K562 (cell line): ENCODE results near the gene LIPJ. TPM values are rescaled to one million over a fixed set of nuclear protein-coding genes. Genes with fewer than 3 reads are reported as not detected.

Source experiments
- ATAC-seq: fragments of 200-7000 bp; cut with Tn5 transposase; 3 replicates; pipeline ENCODE4 v1.9.1; 2020; ENCODE audit warnings: moderate library complexity
- BruUV-seq: library from RNA; stranded (reverse); fragments of 400-500 nt; replicated peaks from 2 replicates; lab custom pipeline; 2021; lab: Mats Ljungman, UMichigan
- CTCF ChIA-PET: fragments of 300-600 bp; formaldehyde crosslinking; extraction: SDS; loops from one replicate; lab custom pipeline; 2021; ENCODE audit warnings: low intra/inter-chr PET ratio; lab: Yijun Ruan, JAX
- POLR2A ChIA-PET: fragments of 300-600, 350-650 bp; sonication (Branson Sonifier 250); formaldehyde crosslinking; extraction: SDS; loops from one replicate; lab custom pipeline; 2021; ENCODE audit warnings: antibody characterized with exemption, inconsistent platforms; lab: Yijun Ruan, JAX
- DNase-seq, 4 experiments: peaks; one replicate each; pipeline versions ENCODE4 v3.0.0 to v3.0.0-alpha.2; 2011 to 2018; ENCODE audit warnings: low spot score in 3 of 4, mixed read lengths in 3 of 4; ENCODE audit errors: extremely low read depth in 1 of 4
- FAIRE-seq: peaks from 2 replicates; lab custom pipeline; 2011; peaks lifted over from hg19 to GRCh38; lab: Jason Lieb, UNC
- H2AFZ ChIP-seq: 2 replicates; pipeline ENCODE4 v1.6.0; 2011; ENCODE audit warnings: low read depth, low read length, control low read depth, inconsistent platforms
- H3K27ac ChIP-seq: fragments of 200-600 bp; 3 replicates; pipeline ENCODE4 v1.8.0; 2011; ENCODE audit warnings: low read depth, mild to moderate bottlenecking, control low read depth, inconsistent platforms, low read length, moderate library complexity, mixed read lengths; ENCODE audit errors: extremely low read depth
- H3K27me3 ChIP-seq, 2 experiments: fragments of 300-600 bp in 1 of 2; 2 replicates in 1 of 2; 3 replicates in 1 of 2; pipeline versions ENCODE4 v1.6.0 to v1.8.0; 2011; ENCODE audit warnings: inconsistent platforms in 2 of 2, low read length in 2 of 2, mild to moderate bottlenecking in 1 of 2, mixed read lengths in 1 of 2, moderate library complexity in 1 of 2; ENCODE audit not compliant: control insufficient read depth in 2 of 2, insufficient read depth in 2 of 2
- H3K36me3 ChIP-seq: fragments of 300-600 bp; 3 replicates; pipeline ENCODE4 v1.8.0; 2011; ENCODE audit warnings: mild to moderate bottlenecking, low read length, inconsistent platforms; ENCODE audit not compliant: control insufficient read depth, insufficient read depth
- H3K4me1 ChIP-seq, 2 experiments: fragments of 200-600 bp in 1 of 2; replicated peaks in 1 of 2; 2 replicates in 1 of 2; 3 replicates in 1 of 2; pipeline versions ENCODE4 v1.5.1 to v1.8.0; 2011; ENCODE audit warnings: inconsistent platforms in 2 of 2, low read length in 2 of 2, mild to moderate bottlenecking in 1 of 2, mixed read lengths in 1 of 2, moderate library complexity in 1 of 2; ENCODE audit not compliant: control insufficient read depth in 2 of 2, insufficient read depth in 2 of 2
- H3K4me2 ChIP-seq: 2 replicates; pipeline ENCODE4 v1.6.1; 2011; ENCODE audit warnings: low read length, control low read depth, inconsistent platforms, mixed read lengths; ENCODE audit not compliant: insufficient read depth
- H3K4me3 ChIP-seq: fragments of 200-600 bp; sonication (generic), shearing (Covaris generic); 2 replicates; pipeline ENCODE4 v1.5.1; 2016; ENCODE audit warnings: control low read depth, inconsistent platforms
- H3K79me2 ChIP-seq: fragments of 200-600 bp; 3 replicates; pipeline ENCODE4 v1.8.0; 2011; ENCODE audit warnings: low read length, inconsistent platforms; ENCODE audit not compliant: control insufficient read depth, insufficient read depth
- H3K9ac ChIP-seq, 2 experiments: 2 replicates each; pipeline versions ENCODE4 v1.6.0 to v1.6.1; 2011; ENCODE audit warnings: low read depth in 2 of 2, low read length in 2 of 2, control low read depth in 1 of 2, inconsistent platforms in 1 of 2, mild to moderate bottlenecking in 1 of 2, mixed read lengths in 1 of 2; ENCODE audit not compliant: insufficient read depth in 1 of 2
- H3K9me1 ChIP-seq: one replicate; pipeline ENCODE4 v1.6.0; 2011; ENCODE audit warnings: inconsistent platforms, mild to moderate bottlenecking, low read length, moderate library complexity; ENCODE audit not compliant: control insufficient read depth, insufficient read depth
- H3K9me3 ChIP-seq: replicated peaks from 2 replicates; pipeline ENCODE4 v1.5.1; 2011; ENCODE audit warnings: low read depth, low read length, inconsistent platforms; ENCODE audit not compliant: control insufficient read depth, insufficient read depth
- H4K20me1 ChIP-seq: replicated peaks from 2 replicates; pipeline ENCODE4 v1.6.1; 2011; ENCODE audit warnings: low read length, inconsistent platforms, mixed read lengths; ENCODE audit not compliant: control insufficient read depth, insufficient read depth
- BRF1 ChIP-seq: IDR thresholded peaks from 3 replicates; pipeline ENCODE4 v1.6.1; 2011; ENCODE audit warnings: borderline replicate concordance, mild to moderate bottlenecking; ENCODE audit not compliant: insufficient read length; ENCODE audit errors: extremely low read depth
- FOXM1 ChIP-seq, 2 experiments: fragments of 450-650 bp in 1 of 2; sonication (generic) in 1 of 2; formaldehyde crosslinking in 1 of 2; IDR thresholded peaks; 2 replicates each; pipeline versions ENCODE4 v1.6.1 to v1.9.0; 2017 to 2022; ENCODE audit warnings: low read depth in 2 of 2, mild to moderate bottlenecking in 2 of 2, missing genetic modification reagents in 1 of 2, moderate library complexity in 1 of 2
- GATA2 ChIP-seq: sonication (generic); formaldehyde crosslinking; IDR thresholded peaks from 2 replicates; pipeline ENCODE4 v1.4.0; 2020; ENCODE audit warnings: mild to moderate bottlenecking, missing genetic modification reagents
- KAT7 ChIP-seq: sonication (generic); formaldehyde crosslinking; IDR thresholded peaks from 2 replicates; pipeline ENCODE4 v1.8.0; 2022; ENCODE audit warnings: missing genetic modification reagents, mild to moderate bottlenecking, borderline replicate concordance
- LARP7 ChIP-seq: fragments of 450-650 bp; IDR thresholded peaks from 2 replicates; pipeline ENCODE4 v1.6.1; 2016
- NEUROD1 ChIP-seq: fragments of 150-350 bp; IDR thresholded peaks from 2 replicates; pipeline ENCODE4 v1.6.1; 2014; ENCODE audit warnings: borderline replicate concordance, low read length, low read depth; ENCODE audit not compliant: partially characterized antibody
- NFIC ChIP-seq: fragments of 450-650 bp; IDR thresholded peaks from 2 replicates; pipeline ENCODE4 v1.6.1; 2017; ENCODE audit warnings: mild to moderate bottlenecking, inconsistent platforms
- PHB2 ChIP-seq: fragments of 450-650 bp; IDR thresholded peaks from 2 replicates; pipeline ENCODE4 v1.6.1; 2017; ENCODE audit warnings: low read depth
- RFX5 ChIP-seq: IDR thresholded peaks from 2 replicates; pipeline ENCODE4 v1.6.1; 2011; ENCODE audit warnings: low read depth, mild to moderate bottlenecking, improper control_type of control experiment, low read length
- TSC22D4 ChIP-seq: fragments of 450-650 bp; IDR thresholded peaks from 2 replicates; pipeline ENCODE4 v1.6.1; 2016; ENCODE audit warnings: missing genetic modification characterization, missing biosample characterization, control low read depth
- ZBTB8A ChIP-seq: fragments of 450-650 bp; IDR thresholded peaks from 2 replicates; pipeline ENCODE4 v1.6.1; 2018; ENCODE audit warnings: mild to moderate bottlenecking, moderate library complexity; ENCODE audit not compliant: partially characterized antibody
- ZNF239 ChIP-seq: fragments of 250-450 bp; sonication (Bioruptor Pico); IDR thresholded peaks from 2 replicates; pipeline ENCODE4 v1.4.0; 2020; ENCODE audit warnings: mild to moderate bottlenecking
- WGBS: fragments of 100-300 bp; shearing (Covaris generic); methylation state at CpG from one replicate; pipeline ENCODE4 v1.1.6; 2016; ENCODE audit warnings: low coverage, mixed read lengths; ENCODE audit not compliant: insufficient coverage; ENCODE audit errors: missing lambda C conversion rate; 5-methylcytosine and 5-hydroxymethylcytosine counted together
- in situ Hi-C: fragments of 300-500 bp; cut with MboI; formaldehyde crosslinking; loops from 4 replicates; pipeline ENCODE4 v1.15.0; 2018; ENCODE audit warnings: inconsistent platforms, mixed read lengths
- intact Hi-C: fragments of 100-400 bp; cut with micrococcal nuclease; formaldehyde crosslinking; loops from 2 replicates; pipeline ENCODE4 v1.14.2; 2022
- polyA plus RNA-seq, 8 experiments: library from polyadenylated mRNA; depleted of rRNA in 4 of 8; stranded (reverse) in 5 of 8; unstranded in 3 of 8; fragments of >200 nt; fragmentation: Nextera tagmentation in 2 of 8; fragmentation: Illumina TruSeq in 1 of 8; extraction: Ambion mirVana in 2 of 8; extraction: Trizol in 1 of 8; gene quantifications; 2 replicates each; pipeline versions ENCODE4 v1.2.1 to v1.2.3, GENCODE V29; 2011 to 2014; ENCODE audit warnings: inconsistent platforms in 1 of 8, missing spikeins in 1 of 8
- total RNA-seq, 7 experiments: library from RNA; depleted of rRNA in 6 of 7; stranded (reverse); fragments of >200 nt in 6 of 7; fragmentation: Illumina TruSeq in 2 of 7; extraction: Trizol in 2 of 7; gene quantifications; 2 replicates each; pipeline versions ENCODE4 v1.2.1 to v1.2.3, GENCODE V29; 2011 to 2021; ENCODE audit warnings: low replicate concordance in 1 of 7
- TF ChIP-seq, protein P1 (sequence below): fragments of 250-450 bp; sonication (Bioruptor Pico); IDR thresholded peaks from 2 replicates; pipeline ENCODE4 v1.8.0; 2022; ENCODE audit warnings: inconsistent platforms
- TF ChIP-seq, protein P2 (sequence below), 2 experiments: fragments of 450-650 bp; IDR thresholded peaks; 2 replicates each; pipeline ENCODE4 v1.6.1; 2018; ENCODE audit warnings: mild to moderate bottlenecking in 2 of 2, low read depth in 1 of 2; ENCODE audit not compliant: partially characterized antibody in 2 of 2
- TF ChIP-seq, protein P3 (sequence below): fragments of 200-400 bp; formaldehyde crosslinking; IDR thresholded peaks from 2 replicates; pipeline ENCODE4 v1.6.1; 2017; ENCODE audit warnings: mild to moderate bottlenecking, low read depth, low read length, moderate library complexity

Gene LIPJ
- total and polyA plus RNA-seq, 9 of the 15 experiments (the other 6 are each of a cell fraction or from before 2014, with no cell fraction given): not detected

DNA sequence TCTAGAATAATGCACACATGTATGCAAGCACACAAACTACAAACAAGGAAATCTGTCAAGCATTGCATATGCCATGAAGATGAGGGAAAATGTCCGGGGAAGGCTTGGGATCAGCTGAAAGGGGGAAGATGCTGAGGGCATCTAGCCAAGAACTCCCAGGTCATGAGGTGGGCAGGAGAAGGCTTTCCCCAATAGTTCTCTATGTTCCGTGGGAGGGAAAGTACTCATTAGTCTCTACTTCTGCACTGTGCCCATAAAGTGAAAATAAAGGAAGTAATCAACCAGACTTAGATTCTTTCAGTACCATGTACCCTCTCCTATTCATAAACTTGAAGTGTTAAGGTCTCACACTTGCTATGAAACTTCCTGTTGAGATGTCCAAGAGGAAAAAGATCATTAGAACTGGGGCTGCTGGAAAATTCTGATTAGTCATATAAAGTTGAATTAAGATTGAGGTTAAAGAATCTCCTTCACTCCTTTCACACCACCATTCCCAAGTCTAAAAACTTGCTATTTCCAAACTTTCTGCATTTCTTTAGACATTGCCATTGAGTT lies 60.6 kb downstream of the LIPJ start:
- WGBS: 0% methylated on average over 1 of the region's 2 CpGs
- POLR2A ChIA-PET: no interaction called here
- intact Hi-C loops: no loop called here
- TF ChIP-seq, protein P1, sequence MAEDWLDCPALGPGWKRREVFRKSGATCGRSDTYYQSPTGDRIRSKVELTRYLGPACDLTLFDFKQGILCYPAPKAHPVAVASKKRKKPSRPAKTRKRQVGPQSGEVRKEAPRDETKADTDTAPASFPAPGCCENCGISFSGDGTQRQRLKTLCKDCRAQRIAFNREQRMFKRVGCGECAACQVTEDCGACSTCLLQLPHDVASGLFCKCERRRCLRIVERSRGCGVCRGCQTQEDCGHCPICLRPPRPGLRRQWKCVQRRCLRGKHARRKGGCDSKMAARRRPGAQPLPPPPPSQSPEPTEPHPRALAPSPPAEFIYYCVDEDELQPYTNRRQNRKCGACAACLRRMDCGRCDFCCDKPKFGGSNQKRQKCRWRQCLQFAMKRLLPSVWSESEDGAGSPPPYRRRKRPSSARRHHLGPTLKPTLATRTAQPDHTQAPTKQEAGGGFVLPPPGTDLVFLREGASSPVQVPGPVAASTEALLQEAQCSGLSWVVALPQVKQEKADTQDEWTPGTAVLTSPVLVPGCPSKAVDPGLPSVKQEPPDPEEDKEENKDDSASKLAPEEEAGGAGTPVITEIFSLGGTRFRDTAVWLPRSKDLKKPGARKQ: no peak
- TF ChIP-seq ZBTB8A (no peak), TSC22D4 (tag) (no peak), PHB2 (no peak), KAT7 (no peak), BRF1 (no peak), LARP7 (no peak), GATA2 (CRISPR knock-in tag) (no peak), NEUROD1 (no peak), ZNF239 (CRISPR knock-in tag) (no peak), FOXM1 (IDR thresholded peaks at IDR 0.05; ENCODE audit: low read depth) (no peak), FOXM1 (CRISPR knock-in tag; IDR thresholded peaks at IDR 0.05; ENCODE audit: low read depth) (no peak), RFX5 (no peak), NFIC (no peak)
- TF ChIP-seq, protein P2, sequence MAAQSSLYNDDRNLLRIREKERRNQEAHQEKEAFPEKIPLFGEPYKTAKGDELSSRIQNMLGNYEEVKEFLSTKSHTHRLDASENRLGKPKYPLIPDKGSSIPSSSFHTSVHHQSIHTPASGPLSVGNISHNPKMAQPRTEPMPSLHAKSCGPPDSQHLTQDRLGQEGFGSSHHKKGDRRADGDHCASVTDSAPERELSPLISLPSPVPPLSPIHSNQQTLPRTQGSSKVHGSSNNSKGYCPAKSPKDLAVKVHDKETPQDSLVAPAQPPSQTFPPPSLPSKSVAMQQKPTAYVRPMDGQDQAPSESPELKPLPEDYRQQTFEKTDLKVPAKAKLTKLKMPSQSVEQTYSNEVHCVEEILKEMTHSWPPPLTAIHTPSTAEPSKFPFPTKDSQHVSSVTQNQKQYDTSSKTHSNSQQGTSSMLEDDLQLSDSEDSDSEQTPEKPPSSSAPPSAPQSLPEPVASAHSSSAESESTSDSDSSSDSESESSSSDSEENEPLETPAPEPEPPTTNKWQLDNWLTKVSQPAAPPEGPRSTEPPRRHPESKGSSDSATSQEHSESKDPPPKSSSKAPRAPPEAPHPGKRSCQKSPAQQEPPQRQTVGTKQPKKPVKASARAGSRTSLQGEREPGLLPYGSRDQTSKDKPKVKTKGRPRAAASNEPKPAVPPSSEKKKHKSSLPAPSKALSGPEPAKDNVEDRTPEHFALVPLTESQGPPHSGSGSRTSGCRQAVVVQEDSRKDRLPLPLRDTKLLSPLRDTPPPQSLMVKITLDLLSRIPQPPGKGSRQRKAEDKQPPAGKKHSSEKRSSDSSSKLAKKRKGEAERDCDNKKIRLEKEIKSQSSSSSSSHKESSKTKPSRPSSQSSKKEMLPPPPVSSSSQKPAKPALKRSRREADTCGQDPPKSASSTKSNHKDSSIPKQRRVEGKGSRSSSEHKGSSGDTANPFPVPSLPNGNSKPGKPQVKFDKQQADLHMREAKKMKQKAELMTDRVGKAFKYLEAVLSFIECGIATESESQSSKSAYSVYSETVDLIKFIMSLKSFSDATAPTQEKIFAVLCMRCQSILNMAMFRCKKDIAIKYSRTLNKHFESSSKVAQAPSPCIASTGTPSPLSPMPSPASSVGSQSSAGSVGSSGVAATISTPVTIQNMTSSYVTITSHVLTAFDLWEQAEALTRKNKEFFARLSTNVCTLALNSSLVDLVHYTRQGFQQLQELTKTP (IDR thresholded peaks at IDR 0.05; ENCODE audit: low read depth in 1 of 2, partially characterized antibody in 2 of 2): no peak
- TF ChIP-seq, protein P3, sequence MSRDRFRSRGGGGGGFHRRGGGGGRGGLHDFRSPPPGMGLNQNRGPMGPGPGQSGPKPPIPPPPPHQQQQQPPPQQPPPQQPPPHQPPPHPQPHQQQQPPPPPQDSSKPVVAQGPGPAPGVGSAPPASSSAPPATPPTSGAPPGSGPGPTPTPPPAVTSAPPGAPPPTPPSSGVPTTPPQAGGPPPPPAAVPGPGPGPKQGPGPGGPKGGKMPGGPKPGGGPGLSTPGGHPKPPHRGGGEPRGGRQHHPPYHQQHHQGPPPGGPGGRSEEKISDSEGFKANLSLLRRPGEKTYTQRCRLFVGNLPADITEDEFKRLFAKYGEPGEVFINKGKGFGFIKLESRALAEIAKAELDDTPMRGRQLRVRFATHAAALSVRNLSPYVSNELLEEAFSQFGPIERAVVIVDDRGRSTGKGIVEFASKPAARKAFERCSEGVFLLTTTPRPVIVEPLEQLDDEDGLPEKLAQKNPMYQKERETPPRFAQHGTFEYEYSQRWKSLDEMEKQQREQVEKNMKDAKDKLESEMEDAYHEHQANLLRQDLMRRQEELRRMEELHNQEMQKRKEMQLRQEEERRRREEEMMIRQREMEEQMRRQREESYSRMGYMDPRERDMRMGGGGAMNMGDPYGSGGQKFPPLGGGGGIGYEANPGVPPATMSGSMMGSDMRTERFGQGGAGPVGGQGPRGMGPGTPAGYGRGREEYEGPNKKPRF: no peak

More for the DNA sequence above, 60.6 kb downstream of the LIPJ start:
- no peaks in the 10 kb centered on the region for H3K4me1 ChIP-seq
- in situ Hi-C loops: no loop called here
- H3K9me1 ChIP-seq: no peaks in the 10 kb centered on the region
- H3K9me3 ChIP-seq: no peaks in the 10 kb centered on the region
- H3K4me2 ChIP-seq: no peak overlapping the region
- no peaks in the 10 kb centered on the region for H3K27me3 ChIP-seq
- H4K20me1 ChIP-seq: no peaks in the 10 kb centered on the region
- no TSS peak for BruUV-seq
- ATAC-seq (no peak), FAIRE-seq (no peak), DNase-seq (no peak)
- no peaks in the 10 kb centered on the region for H3K36me3 ChIP-seq
- no peak overlapping the region for H3K27ac ChIP-seq
- no peak overlapping the region for H3K9ac ChIP-seq
- no peaks in the 10 kb centered on the region for H3K79me2 ChIP-seq
- H2AFZ ChIP-seq: no peak overlapping the region
- CTCF ChIA-PET: no interaction called here
- no peak overlapping the region for H3K4me3 ChIP-seq
